HG03095 (cell line): Measurements from ENCODE around the gene HOXD10.

Source experiments
- ATAC-seq: cut with Tn5 transposase; IDR thresholded peaks from one replicate; pipeline ENCODE4 v1.9.1; 2021; ENCODE audit warnings: moderate library complexity; ENCODE audit not compliant: unreplicated experiment

Gene HOXD10

GRCh38 chr2:176115883-176116813 is at the start of gene HOXD10:
TSS of gene HOXD10 (plus strand) at chr2:176116778. CDS start at chr2:176116834, 56 bp downstream.
- ATAC-seq = no peak

- no peak for ATAC-seq
Observed at GRCh38 chr2:176067589-176068418, 48.8 kb upstream of the HOXD10 start.

- no peak for ATAC-seq
Observed at GRCh38 chr2:176068419-176068832, 48.2 kb upstream of the HOXD10 start.

GRCh38 chr2:176071330-176072291 is 45.0 kb upstream of the HOXD10 start:
- ATAC-seq = no peak

- no peak for ATAC-seq
Observed at GRCh38 chr2:176072292-176072669, 44.3 kb upstream of the HOXD10 start.

DNA sequence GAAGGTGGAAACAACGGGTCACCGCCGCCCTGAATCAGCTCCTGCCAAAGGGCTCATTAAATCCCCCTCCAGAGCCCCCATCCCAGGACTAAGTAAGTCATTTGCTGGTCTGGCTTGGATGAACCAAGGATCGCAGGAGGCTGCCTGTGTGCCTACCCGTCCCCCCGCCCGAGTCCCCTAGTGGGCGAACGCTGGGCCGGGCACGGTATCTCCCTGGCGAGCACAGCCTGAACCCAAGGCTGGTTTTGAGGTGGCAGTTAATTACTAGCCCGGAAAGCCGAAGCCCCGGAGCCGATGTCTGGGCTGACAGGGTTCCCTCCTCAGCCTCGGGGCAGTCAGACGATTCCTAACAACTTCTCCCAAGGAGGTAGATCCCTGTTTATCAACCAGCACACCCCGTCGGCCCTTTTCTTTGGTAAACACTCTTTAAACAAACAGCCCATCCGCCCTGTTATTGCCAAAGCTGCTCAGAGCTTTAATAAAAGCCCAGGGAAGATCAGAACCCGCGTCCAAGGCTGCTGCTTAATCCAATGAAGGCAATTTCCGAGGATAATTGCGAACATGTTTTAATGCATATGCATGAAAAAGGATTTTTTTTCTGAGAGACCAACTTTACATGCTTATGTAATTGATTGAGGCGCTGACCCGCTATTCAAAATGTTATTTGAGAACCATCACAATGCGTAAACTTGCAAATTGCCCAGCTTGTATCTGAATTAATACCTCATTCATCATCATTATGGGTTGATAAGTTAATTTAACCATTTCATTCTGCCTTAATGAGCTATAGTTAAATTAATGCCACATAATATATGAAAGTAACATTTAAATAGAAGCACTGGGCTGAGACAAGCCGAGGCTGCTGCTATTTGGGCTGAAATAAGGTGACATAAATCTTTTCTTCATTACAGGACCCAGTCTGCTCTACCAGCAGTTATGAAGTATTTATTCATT is 43.4 kb upstream of the HOXD10 start:
- ATAC-seq = no peak

- ATAC-seq = no peak
Observed at GRCh38 chr2:176074919-176075425, 41.6 kb upstream of the HOXD10 start.

GRCh38 chr2:176075481-176075880 is 41.1 kb upstream of the HOXD10 start:
- no peak for ATAC-seq

- ATAC-seq = no peak
Observed at GRCh38 chr2:176076063-176076462, 40.5 kb upstream of the HOXD10 start.

GRCh38 chr2:176076796-176077195 is 39.8 kb upstream of the HOXD10 start:
- no peak for ATAC-seq

DNA sequence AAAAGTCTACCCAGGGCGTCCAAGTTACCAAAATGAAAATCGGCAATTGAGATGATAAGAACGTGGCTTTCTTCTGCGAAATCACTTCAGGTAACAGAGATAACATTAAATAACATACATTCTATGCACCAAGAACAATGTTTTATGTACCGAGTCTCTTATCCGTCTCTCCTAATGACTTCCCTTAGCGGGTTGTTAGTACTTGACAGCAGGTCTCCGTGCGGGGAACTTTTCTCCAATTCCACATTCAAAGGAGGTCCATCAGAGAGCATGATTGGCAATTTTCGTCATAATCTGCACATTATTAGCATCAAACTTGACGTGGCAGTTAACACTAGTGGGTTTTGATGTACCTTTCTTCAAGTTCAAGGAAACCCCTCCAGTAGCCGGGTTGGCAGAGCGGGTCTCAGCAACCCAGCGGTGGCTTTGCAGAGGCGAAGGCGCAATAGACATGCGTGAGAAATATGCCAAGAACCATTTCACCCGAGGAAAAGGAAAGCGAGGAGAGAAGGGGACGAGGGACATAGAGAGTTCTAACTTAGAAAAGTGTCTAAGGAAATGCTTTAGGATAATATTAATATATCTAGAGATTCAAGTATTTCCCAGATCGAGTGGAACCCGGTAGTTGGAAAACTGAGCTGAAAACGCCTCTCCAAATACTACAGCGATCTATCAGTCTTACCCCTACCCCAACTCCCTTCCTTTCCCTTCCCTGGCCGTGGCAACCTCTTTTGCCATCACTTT is 37.9 kb upstream of the HOXD10 start:
- no peak for ATAC-seq

DNA sequence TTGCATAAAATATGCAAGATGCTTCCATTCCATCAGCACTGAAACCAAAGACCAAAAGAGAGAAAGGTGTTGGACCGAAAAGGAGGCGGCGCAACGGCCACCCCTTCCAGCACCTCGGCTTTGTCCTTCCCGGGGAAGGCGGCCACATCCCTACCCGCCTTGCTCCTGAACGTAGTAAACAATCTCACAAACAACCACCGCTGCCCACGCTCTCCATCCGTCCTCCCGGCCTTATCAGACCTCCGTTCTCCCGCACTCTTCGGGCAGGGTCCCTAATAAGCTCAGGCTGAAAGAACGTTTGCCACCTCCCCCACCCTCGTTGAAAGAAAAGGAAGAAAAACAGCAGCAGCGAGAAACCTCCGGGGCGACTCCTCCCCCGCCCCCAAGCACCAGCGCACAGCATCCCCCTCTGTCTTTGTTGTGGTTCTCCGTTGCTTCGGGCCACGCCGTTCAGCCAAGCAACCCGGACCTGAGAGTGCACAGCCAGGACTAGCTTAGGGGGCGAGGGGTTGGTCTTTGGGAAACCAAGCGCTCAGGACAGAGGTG is 37.2 kb upstream of the HOXD10 start:
- no peak for ATAC-seq

DNA sequence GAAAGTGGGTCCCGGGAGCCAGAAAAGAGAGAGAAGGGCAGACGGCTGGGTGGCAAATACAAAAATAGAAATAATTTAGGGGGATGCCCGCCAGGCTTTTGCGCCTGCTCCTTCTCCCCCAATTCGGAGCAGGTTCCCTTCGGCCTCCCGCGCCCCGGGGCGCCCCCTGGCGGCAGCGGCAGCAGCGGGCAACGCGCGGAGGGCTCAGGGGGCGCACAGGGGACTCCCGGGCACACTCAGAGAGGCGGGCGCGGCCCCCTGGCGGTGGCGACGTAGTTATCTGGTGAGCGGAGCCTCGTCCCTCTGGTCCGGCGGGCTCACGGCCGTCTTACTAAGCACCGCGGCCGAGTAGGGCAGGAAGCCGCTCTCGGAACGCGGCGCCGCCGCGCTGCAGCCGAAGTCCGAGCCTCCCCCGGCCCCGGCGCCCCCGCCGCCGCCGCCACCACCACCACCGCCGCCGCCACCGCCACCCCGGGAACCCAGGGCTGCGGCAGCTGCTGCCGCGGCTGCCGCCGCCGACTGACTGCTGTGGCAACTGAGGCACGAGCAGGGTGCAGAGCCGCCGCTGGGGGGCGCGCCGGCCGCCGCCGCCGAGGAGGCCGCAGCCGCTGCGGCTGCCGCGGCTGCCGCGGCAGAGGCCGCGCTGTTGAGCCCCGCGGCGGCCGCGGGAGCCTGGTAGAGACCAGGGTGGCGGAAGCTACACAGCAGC is 36.6 kb upstream of the HOXD10 start:
- ATAC-seq = no peak

DNA sequence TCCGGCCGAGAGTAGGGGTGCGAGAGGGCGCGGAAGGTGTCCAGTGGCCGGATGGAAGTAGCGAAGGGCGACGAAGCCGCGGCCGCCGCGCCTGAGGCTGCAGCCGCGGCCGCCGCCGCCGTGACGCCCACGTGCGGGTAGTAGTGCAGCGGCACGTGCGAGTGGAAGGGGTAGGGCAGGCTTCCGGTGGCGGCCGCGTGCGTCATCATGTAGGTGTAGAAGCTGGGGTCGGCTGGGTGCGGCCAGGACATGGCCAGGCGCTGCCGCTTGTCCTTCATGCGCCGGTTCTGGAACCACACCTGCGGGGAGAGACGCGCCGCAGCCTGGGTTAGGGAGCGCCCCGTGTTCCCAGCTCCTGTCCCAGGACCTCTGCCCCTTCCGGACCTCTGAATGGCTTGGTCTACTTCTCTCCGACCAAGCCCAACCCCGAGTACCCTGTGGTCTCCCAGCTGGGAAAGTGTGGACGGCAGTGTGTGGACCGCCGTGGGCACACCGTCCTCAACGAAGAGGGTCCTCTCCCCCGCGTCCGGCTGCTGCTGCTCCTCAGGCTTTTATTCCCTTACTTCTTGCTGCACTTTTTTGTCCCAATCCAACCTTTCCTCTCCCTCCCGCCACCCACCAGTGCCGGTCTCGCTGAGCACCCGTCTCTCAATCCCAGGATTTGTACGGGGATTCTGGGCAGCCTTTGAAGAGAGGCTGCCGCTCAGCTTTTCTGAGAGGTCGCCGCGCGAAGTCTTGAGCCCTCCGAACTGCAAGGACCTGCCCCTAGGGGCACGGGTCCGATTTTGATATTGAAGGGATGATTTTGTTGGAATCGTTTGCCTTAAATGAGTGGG is 35.8 kb upstream of the HOXD10 start:
- ATAC-seq = no peak

GRCh38 chr2:176081376-176081836 is 35.2 kb upstream of the HOXD10 start:
- no peak for ATAC-seq

GRCh38 chr2:176081837-176082524 is 34.6 kb upstream of the HOXD10 start:
- ATAC-seq = no peak
